H9 (cell line): ENCODE results near the gene ACSL3. TPM values are rescaled to one million over a fixed set of nuclear protein-coding genes. Genes with fewer than 3 reads are reported as not detected.

ENCODE experiments used
- DNase-seq: peaks from one replicate; pipeline ENCODE4 v3.0.0-alpha.2; 2017
- H2AFZ ChIP-seq: one replicate; pipeline ENCODE4 v1.6.1; 2013; ENCODE audit warnings: mild to moderate bottlenecking, low read length, control low read depth, moderate library complexity
- H2AK5ac ChIP-seq: 2 replicates; pipeline ENCODE4 v1.6.1; 2013; ENCODE audit warnings: low read length, control low read depth, mixed read lengths; ENCODE audit not compliant: insufficient read length
- H2BK120ac ChIP-seq: one replicate; pipeline ENCODE4 v1.6.1; 2013; ENCODE audit warnings: low read depth, mild to moderate bottlenecking, low read length, control low read depth, inconsistent platforms; ENCODE audit not compliant: poor library complexity, severe bottlenecking
- H2BK12ac ChIP-seq: 2 replicates; pipeline ENCODE4 v1.6.1; 2013; ENCODE audit warnings: low read length, control low read depth, mixed read lengths, low read depth; ENCODE audit not compliant: insufficient read length
- H2BK15ac ChIP-seq: 2 replicates; pipeline ENCODE4 v1.6.1; 2013; ENCODE audit warnings: low read depth, low read length, control low read depth
- H2BK20ac ChIP-seq: one replicate; pipeline ENCODE4 v1.6.1; 2013; ENCODE audit warnings: low read depth, mild to moderate bottlenecking, low read length, control low read depth, inconsistent platforms; ENCODE audit not compliant: poor library complexity, severe bottlenecking
- H2BK5ac ChIP-seq: 2 replicates; pipeline ENCODE4 v1.6.1; 2013; ENCODE audit warnings: low read length, control low read depth, mixed read lengths; ENCODE audit not compliant: insufficient read length
- H3K14ac ChIP-seq: 2 replicates; pipeline ENCODE4 v1.6.1; 2013; ENCODE audit warnings: low read length, control low read depth; ENCODE audit not compliant: insufficient read depth
- H3K18ac ChIP-seq: 2 replicates; pipeline ENCODE4 v1.6.1; 2013; ENCODE audit warnings: low read depth, mild to moderate bottlenecking, mixed read lengths, low read length, control low read depth; ENCODE audit not compliant: insufficient read length
- H3K23ac ChIP-seq: 2 replicates; pipeline ENCODE4 v1.6.1; 2013; ENCODE audit warnings: low read length, control low read depth, mixed read lengths, low read depth; ENCODE audit not compliant: insufficient read length
- H3K23me2 ChIP-seq: 2 replicates; pipeline ENCODE4 v1.6.1; 2013; ENCODE audit warnings: low read depth, mild to moderate bottlenecking, mixed read lengths, low read length, control low read depth; ENCODE audit not compliant: insufficient read length, poor library complexity, severe bottlenecking
- H3K27ac ChIP-seq: 2 replicates; pipeline ENCODE4 v1.5.1; 2013; ENCODE audit warnings: low read length, control low read depth, mixed read lengths, low read depth; ENCODE audit not compliant: insufficient read length
- H3K27me3 ChIP-seq: 2 replicates; pipeline ENCODE4 v1.6.1; 2013; ENCODE audit warnings: low read length, control low read depth, inconsistent platforms; ENCODE audit not compliant: insufficient read depth
- H3K4ac ChIP-seq: 2 replicates; pipeline ENCODE4 v1.6.1; 2013; ENCODE audit warnings: low read depth, mild to moderate bottlenecking, control low read depth, inconsistent platforms, low read length, moderate library complexity
- H3K4me1 ChIP-seq: 2 replicates; pipeline ENCODE4 v1.6.1; 2013; ENCODE audit warnings: low read length, control low read depth, inconsistent platforms; ENCODE audit not compliant: insufficient read depth
- H3K4me2 ChIP-seq: 2 replicates; pipeline ENCODE4 v1.6.1; 2013; ENCODE audit warnings: low read length, control low read depth, mixed read lengths; ENCODE audit not compliant: insufficient read length, insufficient read depth
- H3K56ac ChIP-seq: 2 replicates; pipeline ENCODE4 v1.6.1; 2013; ENCODE audit warnings: low read depth, mild to moderate bottlenecking, mixed read lengths, low read length, control low read depth; ENCODE audit not compliant: insufficient read length
- H3K79me1 ChIP-seq: 2 replicates; pipeline ENCODE4 v1.6.1; 2013; ENCODE audit warnings: low read depth, mild to moderate bottlenecking, moderate library complexity, low read length, control low read depth, inconsistent platforms; ENCODE audit not compliant: insufficient read depth, poor library complexity, severe bottlenecking
- H3K79me2 ChIP-seq: 2 replicates; pipeline ENCODE4 v1.6.1; 2013; ENCODE audit warnings: low read length, control low read depth, inconsistent platforms; ENCODE audit not compliant: insufficient read depth
- H3K9ac ChIP-seq: 2 replicates; pipeline ENCODE4 v1.6.1; 2013; ENCODE audit warnings: low read length, control low read depth, mixed read lengths; ENCODE audit not compliant: insufficient read length; ENCODE audit errors: extremely low read depth
- H3K9me3 ChIP-seq: one replicate; pipeline ENCODE4 v1.6.1; 2013; ENCODE audit warnings: low read depth, low read length, inconsistent platforms; ENCODE audit not compliant: control insufficient read depth
- H3T11ph ChIP-seq: one replicate; pipeline ENCODE4 v1.6.1; 2013; ENCODE audit warnings: mild to moderate bottlenecking, low read length, control low read depth, inconsistent platforms
- H4K20me1 ChIP-seq: one replicate; pipeline ENCODE4 v1.6.1; 2013; ENCODE audit not compliant: control insufficient read depth, insufficient read length, insufficient read depth
- H4K5ac ChIP-seq: 2 replicates; pipeline ENCODE4 v1.6.1; 2013; ENCODE audit warnings: low read depth, mild to moderate bottlenecking, mixed read lengths, low read length, control low read depth; ENCODE audit not compliant: insufficient read length
- H4K8ac ChIP-seq: replicated peaks from 2 replicates; pipeline ENCODE4 v1.6.1; 2013; ENCODE audit warnings: low read length, control low read depth, mixed read lengths, low read depth; ENCODE audit not compliant: insufficient read length
- H4K91ac ChIP-seq: 2 replicates; pipeline ENCODE4 v1.6.1; 2013; ENCODE audit warnings: low read depth, mild to moderate bottlenecking, moderate library complexity, mixed read lengths, low read length, control low read depth; ENCODE audit not compliant: insufficient read length
- H3K27ac Mint-ChIP-seq, 3 experiments: 2 replicates in 2 of 3; 3 replicates in 1 of 3; pipeline ENCODE4 v1.8.0; 2020 to 2021; ENCODE audit warnings: mixed read lengths in 3 of 3, mild to moderate bottlenecking in 1 of 3, moderate library complexity in 1 of 3
- H3K27me3 Mint-ChIP-seq: 2 replicates; pipeline ENCODE4 v1.8.0; 2021; ENCODE audit warnings: low read depth, mild to moderate bottlenecking, moderate library complexity, mixed read lengths
- H3K36me3 Mint-ChIP-seq, 3 experiments: 2 replicates in 2 of 3; 3 replicates in 1 of 3; pipeline ENCODE4 v1.8.0; 2020 to 2021; ENCODE audit warnings: low read depth in 3 of 3, mixed read lengths in 3 of 3; ENCODE audit not compliant: insufficient read depth in 1 of 3
- H3K4me1 Mint-ChIP-seq, 2 experiments: 2 replicates each; pipeline ENCODE4 v1.8.0; 2020; ENCODE audit warnings: mixed read lengths in 2 of 2
- H3K4me3 Mint-ChIP-seq, 2 experiments: 2 replicates in 1 of 2; 3 replicates in 1 of 2; pipeline ENCODE4 v1.8.0; 2020 to 2021; ENCODE audit warnings: mild to moderate bottlenecking in 2 of 2, mixed read lengths in 2 of 2, moderate library complexity in 1 of 2
- H3K9me3 Mint-ChIP-seq, 2 experiments: 2 replicates in 1 of 2; 3 replicates in 1 of 2; pipeline ENCODE4 v1.8.0; 2020; ENCODE audit warnings: mild to moderate bottlenecking in 2 of 2, mixed read lengths in 2 of 2, moderate library complexity in 1 of 2
- WGBS: extraction: QIAGEN DNeasy Blood & Tissue Kit; methylation state at CpG from one replicate; pipeline ENCODE4 v1.1.7; 2013; ENCODE audit warnings: missing lambda C conversion rate, low lambda C conversion rate, mixed read lengths; ENCODE audit not compliant: insufficient read length; ENCODE audit errors: extremely low coverage; 5-methylcytosine and 5-hydroxymethylcytosine counted together
- total RNA-seq: library from RNA; stranded (reverse); gene quantifications from 2 replicates; pipeline ENCODE4 v1.2.1, GENCODE V29; 2021
- TF ChIP-seq, protein P1 (sequence below): fragments of 200-600 bp; sonication (generic); conservative IDR thresholded peaks from 3 replicates; pipeline ENCODE4 v1.8.0; 2021; ENCODE audit warnings: antibody characterized with exemption, mild to moderate bottlenecking

The ACSL3 gene
- total RNA-seq, 1 experiment from 2014 or later = 60.9 TPM

GRCh38 chr2:222933458-222933857 lies 72.6 kb downstream of the ACSL3 start:
- Mint-ChIP-seq H3K4me3 (no peak overlapping the region), H3K36me3 (peaks cover 55 to 66% (median 63%) of the 10 kb centered on the region in 3 experiments)
- H3K27me3 ChIP-seq = no peaks in the 10 kb centered on the region

More at GRCh38 chr2:222933458-222933857, 72.6 kb downstream of the ACSL3 start:
- Histone ChIP-seq H4K5ac (no peak overlapping the region), H3K56ac (no peak overlapping the region), H3K23me2 (no peaks in the 10 kb centered on the region), H2BK20ac (no peak overlapping the region), H2AK5ac (no peak overlapping the region), H4K20me1 (no peaks in the 10 kb centered on the region), H3K23ac (no peak overlapping the region), H3K27ac (no peak overlapping the region), H3K4me1 (no peaks in the 10 kb centered on the region), H3K9me3 (no peaks in the 10 kb centered on the region), H2BK5ac (no peak overlapping the region), H2BK120ac (no peak overlapping the region), H3K4me2 (no peak overlapping the region), H3K18ac (no peak overlapping the region), H3K79me2 (no peaks in the 10 kb centered on the region; the same call in 1 of the 2 replicates), H3T11ph (no peak overlapping the region), H3K9ac (no peak overlapping the region), H2BK12ac (no peak overlapping the region), H4K8ac (no peak overlapping the region), H4K91ac (no peak overlapping the region), H2BK15ac (no peak overlapping the region), H2AFZ (no peak overlapping the region), H3K79me1 (no peaks in the 10 kb centered on the region), H3K14ac (no peak overlapping the region), H3K4ac (no peak overlapping the region)
- TF ChIP-seq, protein P1, sequence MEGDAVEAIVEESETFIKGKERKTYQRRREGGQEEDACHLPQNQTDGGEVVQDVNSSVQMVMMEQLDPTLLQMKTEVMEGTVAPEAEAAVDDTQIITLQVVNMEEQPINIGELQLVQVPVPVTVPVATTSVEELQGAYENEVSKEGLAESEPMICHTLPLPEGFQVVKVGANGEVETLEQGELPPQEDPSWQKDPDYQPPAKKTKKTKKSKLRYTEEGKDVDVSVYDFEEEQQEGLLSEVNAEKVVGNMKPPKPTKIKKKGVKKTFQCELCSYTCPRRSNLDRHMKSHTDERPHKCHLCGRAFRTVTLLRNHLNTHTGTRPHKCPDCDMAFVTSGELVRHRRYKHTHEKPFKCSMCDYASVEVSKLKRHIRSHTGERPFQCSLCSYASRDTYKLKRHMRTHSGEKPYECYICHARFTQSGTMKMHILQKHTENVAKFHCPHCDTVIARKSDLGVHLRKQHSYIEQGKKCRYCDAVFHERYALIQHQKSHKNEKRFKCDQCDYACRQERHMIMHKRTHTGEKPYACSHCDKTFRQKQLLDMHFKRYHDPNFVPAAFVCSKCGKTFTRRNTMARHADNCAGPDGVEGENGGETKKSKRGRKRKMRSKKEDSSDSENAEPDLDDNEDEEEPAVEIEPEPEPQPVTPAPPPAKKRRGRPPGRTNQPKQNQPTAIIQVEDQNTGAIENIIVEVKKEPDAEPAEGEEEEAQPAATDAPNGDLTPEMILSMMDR = no peak
- no peaks in the 10 kb centered on the region for H3K4me1 Mint-ChIP-seq
- no CpG with 5 or more reads among the region's 3 CpGs for WGBS
- peaks cover 7 to 12% of the 10 kb centered on the region in 2 experiments; a peak in 4 of 5 replicates for H3K9me3 Mint-ChIP-seq
- no peak for DNase-seq
- H3K27me3 Mint-ChIP-seq = no peaks in the 10 kb centered on the region
- H3K27ac Mint-ChIP-seq = peak overlapping the region in 2 of 3 experiments; percentile 9 to 66; a peak in 3 of 7 replicates
